Neural cell (in vitro differentiated cells): ENCODE results near the gene CUEDC1.

ENCODE experiments used
- CTCF ChIP-seq: fragments of 450-650 bp; IDR thresholded peaks from 2 replicates; pipeline ENCODE4 v1.5.1; 2014; ENCODE audit warnings: antibody characterized with exemption, mild to moderate bottlenecking, moderate library complexity; ENCODE audit not compliant: poor library complexity, severe bottlenecking
- EZH2 ChIP-seq: fragments of 200-600, 300-800 bp; shearing (Covaris generic), sonication (generic); IDR thresholded peaks from 2 replicates; pipeline ENCODE4 v1.6.1; 2014; ENCODE audit warnings: antibody characterized with exemption, low read length, borderline replicate concordance, mild to moderate bottlenecking; ENCODE audit not compliant: insufficient read depth, poor library complexity, severe bottlenecking

DNA sequence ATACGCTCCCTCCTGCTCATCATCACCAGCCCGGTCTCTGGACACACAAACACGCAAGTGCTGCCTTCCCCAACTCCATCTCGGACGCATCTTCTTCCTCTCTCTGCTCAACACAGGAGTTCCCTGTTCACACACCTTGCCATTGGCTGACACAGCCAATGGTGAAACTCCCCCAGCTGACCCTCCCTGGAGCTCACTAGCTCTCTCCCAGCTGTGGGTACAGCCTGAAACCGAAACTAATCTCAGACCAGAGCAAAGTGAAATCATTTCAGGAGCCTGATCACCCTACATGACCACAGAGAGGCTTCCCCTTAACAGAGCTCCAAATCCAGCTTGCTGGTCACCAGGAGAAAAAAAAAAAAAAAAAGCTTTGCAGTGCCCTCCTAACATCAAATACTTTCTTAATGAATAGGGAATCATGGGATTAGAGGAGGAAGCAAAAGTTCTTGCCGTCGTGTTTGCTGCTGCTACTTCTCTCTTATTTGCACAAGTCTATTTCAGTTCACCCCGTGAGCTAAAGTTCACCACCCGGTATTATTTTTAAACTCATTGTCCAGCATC lies 8.3 kb downstream of the CUEDC1 start:
- TF ChIP-seq CTCF = no peak
- TF ChIP-seq EZH2 = no peak
